HEK293 (cell line): ENCODE measurements around the gene CNTRL.

Experiments
- CTCF ChIA-PET: fragments of 350-600 bp; formaldehyde crosslinking; extraction: SDS; loops from one replicate; lab custom pipeline; 2021; ENCODE audit warnings: antibody characterized with exemption; lab: Yijun Ruan, JAX
- POLR2A ChIA-PET: fragments of 300-600 bp; formaldehyde crosslinking; extraction: SDS; loops from one replicate; lab custom pipeline; 2020; ENCODE audit warnings: antibody characterized with exemption, inconsistent platforms; lab: Yijun Ruan, JAX
- H3K27ac ChIP-seq: fragments of 200-500 bp; sonication (Bioruptor generic); 2 replicates; pipeline ENCODE4 v1.5.1; 2014; ENCODE audit warnings: low read depth, low read length, control low read depth, inconsistent platforms; ENCODE audit errors: extremely low read depth
- H3K36me3 ChIP-seq, 2 experiments: fragments of 200-500 bp in 1 of 2; sonication (Bioruptor generic) in 1 of 2; 1 replicate in 1 of 2; 2 replicates in 1 of 2; pipeline ENCODE4 v1.5.1; 2014 to 2017; ENCODE audit warnings: inconsistent platforms in 2 of 2, low read length in 2 of 2; ENCODE audit not compliant: control insufficient read depth in 2 of 2, insufficient read depth in 1 of 2
- H3K4me1 ChIP-seq: fragments of 200-500 bp; sonication (Bioruptor generic); 2 replicates; pipeline ENCODE4 v1.5.1; 2014; ENCODE audit warnings: mild to moderate bottlenecking, low read length, inconsistent platforms; ENCODE audit not compliant: control insufficient read depth, insufficient read depth
- H3K4me3 ChIP-seq: 2 replicates; pipeline ENCODE4 v1.5.1; 2011; ENCODE audit warnings: low read depth, mild to moderate bottlenecking, control low read depth, low read length, moderate library complexity
- H3K9me3 ChIP-seq: fragments of 200-500 bp; sonication (Bioruptor generic); 2 replicates; pipeline ENCODE4 v1.5.1; 2014; ENCODE audit warnings: low read depth, low read length, inconsistent platforms; ENCODE audit not compliant: control insufficient read depth, insufficient read depth
- BCL6B ChIP-seq: fragments of 450-650 bp; formaldehyde crosslinking; IDR thresholded peaks from 2 replicates; pipeline ENCODE4 v1.5.1; 2017; ENCODE audit warnings: missing biosample characterization, missing genetic modification characterization
- IKZF3 ChIP-seq: fragments of 450-650 bp; IDR thresholded peaks from 2 replicates; pipeline ENCODE4 v1.5.0; 2018; ENCODE audit warnings: missing biosample characterization, mild to moderate bottlenecking, missing genetic modification characterization, moderate library complexity
- OVOL3 ChIP-seq: fragments of 450-650 bp; formaldehyde crosslinking; IDR thresholded peaks from 2 replicates; pipeline ENCODE4 v1.5.1; 2016; ENCODE audit warnings: missing biosample characterization, missing genetic modification characterization
- ZFP3 ChIP-seq: fragments of 450-650 bp; formaldehyde crosslinking; IDR thresholded peaks from 2 replicates; pipeline ENCODE4 v1.5.1; 2016; ENCODE audit warnings: low read depth, missing biosample characterization, missing genetic modification characterization
- ZFP41 ChIP-seq: fragments of 450-650 bp; formaldehyde crosslinking; IDR thresholded peaks from 2 replicates; pipeline ENCODE4 v1.5.1; 2016; ENCODE audit warnings: missing biosample characterization, missing genetic modification characterization, borderline replicate concordance
- ZNF121 ChIP-seq: fragments of 450-650 bp; formaldehyde crosslinking; IDR thresholded peaks from 2 replicates; pipeline ENCODE4 v1.5.1; 2016; ENCODE audit warnings: missing biosample characterization, missing genetic modification characterization
- ZNF174 ChIP-seq: fragments of 450-650 bp; formaldehyde crosslinking; IDR thresholded peaks from 2 replicates; pipeline ENCODE4 v1.5.0; 2017; ENCODE audit warnings: missing biosample characterization, mild to moderate bottlenecking, missing genetic modification characterization
- ZNF2 ChIP-seq: fragments of 450-650 bp; formaldehyde crosslinking; IDR thresholded peaks from 2 replicates; pipeline ENCODE4 v1.5.1; 2016; ENCODE audit warnings: missing biosample characterization, missing genetic modification characterization
- ZNF221 ChIP-seq: fragments of 450-650 bp; formaldehyde crosslinking; IDR thresholded peaks from 2 replicates; pipeline ENCODE4 v1.5.1; 2017; ENCODE audit warnings: missing biosample characterization, missing genetic modification characterization, borderline replicate concordance
- ZNF391 ChIP-seq: fragments of 450-650 bp; formaldehyde crosslinking; IDR thresholded peaks from 2 replicates; pipeline ENCODE4 v1.5.1; 2016; ENCODE audit warnings: low read depth, missing biosample characterization, missing genetic modification characterization, borderline replicate concordance
- ZNF404 ChIP-seq: fragments of 450-650 bp; formaldehyde crosslinking; IDR thresholded peaks from 2 replicates; pipeline ENCODE4 v1.5.1; 2017; ENCODE audit warnings: missing biosample characterization, missing genetic modification characterization
- ZNF654 ChIP-seq: fragments of 450-650 bp; formaldehyde crosslinking; IDR thresholded peaks from 2 replicates; pipeline ENCODE4 v1.5.1; 2016; ENCODE audit warnings: low read depth, missing biosample characterization, missing genetic modification characterization
- ZNF701 ChIP-seq: fragments of 450-650 bp; formaldehyde crosslinking; IDR thresholded peaks from 2 replicates; pipeline ENCODE4 v1.5.1; 2016; ENCODE audit warnings: missing biosample characterization, missing genetic modification characterization
- ZNF792 ChIP-seq: fragments of 450-650 bp; formaldehyde crosslinking; IDR thresholded peaks from 2 replicates; pipeline ENCODE4 v1.5.1; 2016; ENCODE audit warnings: missing biosample characterization, missing genetic modification characterization
- TF ChIP-seq, protein P1 (sequence below): fragments of 450-650 bp; formaldehyde crosslinking; IDR thresholded peaks from 2 replicates; pipeline ENCODE4 v1.5.1; 2016; ENCODE audit warnings: missing biosample characterization, missing genetic modification characterization
- TF ChIP-seq, protein P2 (sequence below): fragments of 450-650 bp; formaldehyde crosslinking; IDR thresholded peaks from 2 replicates; pipeline ENCODE4 v1.5.1; 2016; ENCODE audit warnings: missing biosample characterization, missing genetic modification characterization

The CNTRL gene

DNA sequence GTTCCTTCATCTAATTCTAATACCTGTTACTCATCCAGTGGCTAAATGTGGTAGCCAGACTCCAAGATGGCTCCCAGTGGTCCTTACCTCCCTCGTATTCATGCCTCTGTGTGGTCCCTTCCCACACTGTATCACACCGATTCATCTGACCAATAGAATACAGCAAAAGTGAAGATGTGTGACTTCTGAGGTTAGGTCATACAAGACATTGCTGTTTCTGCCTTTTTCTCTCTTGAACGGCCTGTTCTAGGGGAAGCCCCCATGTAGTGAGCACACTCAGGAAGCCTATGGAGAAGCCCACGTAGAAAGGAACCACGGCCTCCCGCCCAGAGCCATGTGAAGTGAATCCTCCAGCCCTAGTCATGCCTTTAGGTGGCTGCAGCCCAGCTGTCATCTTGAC is 15.2 kb upstream of the CNTRL start:
- no peak for TF ChIP-seq ZFP3 (tag by site-specific recombination)
- Histone ChIP-seq H3K36me3 (no peaks in the 10 kb centered on the region), H3K4me1 (no peaks in the 10 kb centered on the region), H3K27ac (no peak overlapping the region), H3K4me3 (no peak overlapping the region), H3K9me3 (no peaks in the 10 kb centered on the region)
- CTCF ChIA-PET, result interaction anchor here (0.5 to 6.0 kb wide), 40 partner anchors 10 to 440 kb away, joined by 3 to 119 read pairs (median 5); partner anchors contain the start of gene C5
- POLR2A ChIA-PET, result interaction anchor here (0.6 to 1.3 kb wide), 3 partner anchors 13 to 266 kb away, joined by 3 to 4 read pairs (median 3); partner anchors contain the start of gene FBXW2

DNA sequence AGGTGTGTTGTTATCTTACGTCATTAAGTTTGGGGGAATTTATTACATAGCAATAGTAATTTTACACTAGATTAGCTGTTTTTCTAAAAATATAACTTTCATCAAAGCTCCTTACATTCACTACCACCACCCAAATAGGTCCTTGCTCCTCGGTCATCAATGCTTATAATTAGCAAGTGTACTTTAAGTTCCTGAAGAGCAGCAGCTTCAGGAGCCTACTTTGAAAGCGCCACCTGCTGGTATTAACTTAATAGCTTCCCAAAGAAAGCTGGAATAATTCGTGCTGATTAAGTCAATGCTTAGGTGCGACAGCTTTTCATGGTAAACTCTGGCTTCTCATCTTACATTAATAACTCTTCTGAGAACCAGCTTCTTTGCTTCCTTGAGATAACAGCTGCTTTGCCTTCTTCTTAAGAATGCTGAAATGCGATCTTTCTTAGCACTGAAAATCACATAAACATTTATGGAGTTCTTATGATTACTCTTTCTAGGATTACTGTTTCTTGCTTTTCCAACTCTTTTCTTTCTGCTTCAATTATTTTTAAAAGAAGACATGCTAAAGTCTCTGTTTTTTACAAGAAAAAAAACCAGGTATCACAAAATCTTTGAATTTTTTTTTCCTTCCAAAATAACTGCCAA is 14.6 kb upstream of the CNTRL start:
- ChIA-PET CTCF (interaction anchor here (0.5 to 6.0 kb wide), 46 partner anchors 10 to 562 kb away, joined by 3 to 119 read pairs (median 5); partner anchors contain the start of genes C5 and CNTRL), POLR2A (interaction anchor here (0.6 to 1.3 kb wide), 3 partner anchors 13 to 267 kb away, joined by 3 to 4 read pairs (median 3); partner anchors contain the start of gene FBXW2)
- no peak overlapping the region for H3K27ac ChIP-seq
- no peaks in the 10 kb centered on the region for H3K9me3 ChIP-seq
- H3K4me3 ChIP-seq, result no peak overlapping the region
- no peak for TF ChIP-seq ZNF792 (tag by site-specific recombination)
- peak; percentile 50 for TF ChIP-seq ZNF654 (tag by site-specific recombination)
- TF ChIP-seq, protein P1, sequence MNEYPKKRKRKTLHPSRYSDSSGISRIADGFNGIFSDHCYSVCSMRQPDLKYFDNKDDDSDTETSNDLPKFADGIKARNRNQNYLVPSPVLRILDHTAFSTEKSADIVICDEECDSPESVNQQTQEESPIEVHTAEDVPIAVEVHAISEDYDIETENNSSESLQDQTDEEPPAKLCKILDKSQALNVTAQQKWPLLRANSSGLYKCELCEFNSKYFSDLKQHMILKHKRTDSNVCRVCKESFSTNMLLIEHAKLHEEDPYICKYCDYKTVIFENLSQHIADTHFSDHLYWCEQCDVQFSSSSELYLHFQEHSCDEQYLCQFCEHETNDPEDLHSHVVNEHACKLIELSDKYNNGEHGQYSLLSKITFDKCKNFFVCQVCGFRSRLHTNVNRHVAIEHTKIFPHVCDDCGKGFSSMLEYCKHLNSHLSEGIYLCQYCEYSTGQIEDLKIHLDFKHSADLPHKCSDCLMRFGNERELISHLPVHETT (tag by site-specific recombination), result no peak
- TF ChIP-seq BCL6B (tag by site-specific recombination), result peak; percentile 97
- TF ChIP-seq OVOL3 (tag by site-specific recombination), result no peak
- TF ChIP-seq ZNF701 (tag by site-specific recombination), result no peak
- TF ChIP-seq ZNF121 (tag by site-specific recombination), result no peak
- TF ChIP-seq, protein P2, sequence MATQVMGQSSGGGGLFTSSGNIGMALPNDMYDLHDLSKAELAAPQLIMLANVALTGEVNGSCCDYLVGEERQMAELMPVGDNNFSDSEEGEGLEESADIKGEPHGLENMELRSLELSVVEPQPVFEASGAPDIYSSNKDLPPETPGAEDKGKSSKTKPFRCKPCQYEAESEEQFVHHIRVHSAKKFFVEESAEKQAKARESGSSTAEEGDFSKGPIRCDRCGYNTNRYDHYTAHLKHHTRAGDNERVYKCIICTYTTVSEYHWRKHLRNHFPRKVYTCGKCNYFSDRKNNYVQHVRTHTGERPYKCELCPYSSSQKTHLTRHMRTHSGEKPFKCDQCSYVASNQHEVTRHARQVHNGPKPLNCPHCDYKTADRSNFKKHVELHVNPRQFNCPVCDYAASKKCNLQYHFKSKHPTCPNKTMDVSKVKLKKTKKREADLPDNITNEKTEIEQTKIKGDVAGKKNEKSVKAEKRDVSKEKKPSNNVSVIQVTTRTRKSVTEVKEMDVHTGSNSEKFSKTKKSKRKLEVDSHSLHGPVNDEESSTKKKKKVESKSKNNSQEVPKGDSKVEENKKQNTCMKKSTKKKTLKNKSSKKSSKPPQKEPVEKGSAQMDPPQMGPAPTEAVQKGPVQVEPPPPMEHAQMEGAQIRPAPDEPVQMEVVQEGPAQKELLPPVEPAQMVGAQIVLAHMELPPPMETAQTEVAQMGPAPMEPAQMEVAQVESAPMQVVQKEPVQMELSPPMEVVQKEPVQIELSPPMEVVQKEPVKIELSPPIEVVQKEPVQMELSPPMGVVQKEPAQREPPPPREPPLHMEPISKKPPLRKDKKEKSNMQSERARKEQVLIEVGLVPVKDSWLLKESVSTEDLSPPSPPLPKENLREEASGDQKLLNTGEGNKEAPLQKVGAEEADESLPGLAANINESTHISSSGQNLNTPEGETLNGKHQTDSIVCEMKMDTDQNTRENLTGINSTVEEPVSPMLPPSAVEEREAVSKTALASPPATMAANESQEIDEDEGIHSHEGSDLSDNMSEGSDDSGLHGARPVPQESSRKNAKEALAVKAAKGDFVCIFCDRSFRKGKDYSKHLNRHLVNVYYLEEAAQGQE (tag by site-specific recombination), result no peak
- TF ChIP-seq ZFP41 (tag by site-specific recombination), result no peak
- TF ChIP-seq ZNF221 (tag by site-specific recombination), result no peak
- TF ChIP-seq ZNF2 (tag by site-specific recombination), result peak; percentile 96
- no peak for TF ChIP-seq ZNF391 (tag by site-specific recombination)
- no peak for TF ChIP-seq ZNF404 (tag by site-specific recombination)
- TF ChIP-seq IKZF3, result 0 out of 2 replicates have a peak, but pooled peaks have one; percentile 38
- no peak for TF ChIP-seq ZNF174 (tag by site-specific recombination)
- H3K36me3 ChIP-seq, result no peaks in the 10 kb centered on the region
- no peaks in the 10 kb centered on the region for H3K4me1 ChIP-seq
